IMR-90 (cell line): ENCODE results near the gene LONP2. TPM values are rescaled to one million over a fixed set of nuclear protein-coding genes. Genes with fewer than 3 reads are reported as not detected.

Experiments
- ATAC-seq: fragments of 200-7000 bp; cut with Tn5 transposase; 2 replicates; pipeline ENCODE4 v1.9.1; 2020; ENCODE audit warnings: low read depth, mild to moderate bottlenecking, moderate library complexity
- BruUV-seq: library from RNA; stranded (reverse); fragments of 400-500 nt; replicated peaks from 2 replicates; lab custom pipeline; 2021; lab: Mats Ljungman, UMichigan
- CTCF ChIA-PET: fragments of 300-600 bp; formaldehyde crosslinking; extraction: SDS; loops from one replicate; lab custom pipeline; 2021; ENCODE audit warnings: antibody characterized with exemption; lab: Yijun Ruan, JAX
- POLR2A ChIA-PET: fragments of 300-600 bp; sonication (Branson Sonifier 250); formaldehyde crosslinking; loops from one replicate; lab custom pipeline; 2022; ENCODE audit warnings: antibody characterized with exemption; ENCODE audit not compliant: unreplicated experiment; lab: Charles Lee
- DNase-seq: peaks from one replicate; pipeline ENCODE4 v3.0.0; 2013
- H2AFZ ChIP-seq: replicated peaks from 2 replicates; pipeline ENCODE3; 2013; ENCODE audit warnings: low read length, mild to moderate bottlenecking; ENCODE audit not compliant: poor library complexity
- H2AK5ac ChIP-seq: 2 replicates; pipeline ENCODE4 v1.6.1; 2013; ENCODE audit warnings: low read depth, low read length, inconsistent platforms
- H2AK9ac ChIP-seq: replicated peaks from 2 replicates; pipeline ENCODE3; 2013; ENCODE audit warnings: mild to moderate bottlenecking, low read depth, low read length, moderate library complexity; ENCODE audit not compliant: poor library complexity
- H2BK120ac ChIP-seq: 2 replicates; pipeline ENCODE4 v1.6.1; 2013; ENCODE audit warnings: low read depth, low read length, inconsistent platforms
- H2BK15ac ChIP-seq: 3 replicates; pipeline ENCODE4 v1.6.1; 2013; ENCODE audit warnings: low read depth, low read length, inconsistent platforms
- H2BK20ac ChIP-seq: 2 replicates; pipeline ENCODE4 v1.6.1; 2013; ENCODE audit warnings: low read depth, mild to moderate bottlenecking, inconsistent platforms, low read length, moderate library complexity
- H2BK5ac ChIP-seq: 2 replicates; pipeline ENCODE4 v1.6.1; 2013; ENCODE audit warnings: mild to moderate bottlenecking, low read depth, low read length, inconsistent platforms; ENCODE audit not compliant: poor library complexity, severe bottlenecking
- H3K14ac ChIP-seq: replicated peaks from 2 replicates; pipeline ENCODE4 v1.6.1; 2013; ENCODE audit warnings: low read depth, low read length, inconsistent platforms
- H3K18ac ChIP-seq: 2 replicates; pipeline ENCODE4 v1.6.1; 2013; ENCODE audit warnings: low read depth, low read length, control low read depth
- H3K23ac ChIP-seq: 2 replicates; pipeline ENCODE4 v1.6.1; 2013; ENCODE audit warnings: low read depth, low read length, inconsistent platforms
- H3K27ac ChIP-seq: 2 replicates; pipeline ENCODE4 v1.5.1; 2013; ENCODE audit warnings: mild to moderate bottlenecking, control low read depth, low read length; ENCODE audit not compliant: insufficient read depth
- H3K27me3 ChIP-seq: 2 replicates; pipeline ENCODE4 v1.6.1; 2013; ENCODE audit warnings: low read length; ENCODE audit not compliant: control insufficient read depth, insufficient read depth
- H3K36me3 ChIP-seq: 2 replicates; pipeline ENCODE4 v1.6.1; 2013; ENCODE audit warnings: low read length, mixed read lengths; ENCODE audit not compliant: control insufficient read depth, insufficient read depth
- H3K4ac ChIP-seq: 2 replicates; pipeline ENCODE4 v1.6.1; 2013; ENCODE audit warnings: low read depth, low read length, inconsistent platforms
- H3K4me1 ChIP-seq: 2 replicates; pipeline ENCODE4 v1.6.1; 2013; ENCODE audit warnings: low read length, mixed read lengths; ENCODE audit not compliant: control insufficient read depth, insufficient read depth
- H3K4me2 ChIP-seq: 2 replicates; pipeline ENCODE4 v1.6.1; 2013; ENCODE audit warnings: low read depth, mild to moderate bottlenecking, control low read depth, low read length, moderate library complexity
- H3K4me3 ChIP-seq: 2 replicates; pipeline ENCODE4 v1.5.1; 2013; ENCODE audit warnings: low read depth, mild to moderate bottlenecking, control low read depth, low read length, moderate library complexity; ENCODE audit not compliant: insufficient read depth
- H3K56ac ChIP-seq: 2 replicates; pipeline ENCODE4 v1.6.1; 2013; ENCODE audit warnings: low read length, inconsistent platforms; ENCODE audit not compliant: insufficient read depth; ENCODE audit errors: extremely low read depth
- H3K79me1 ChIP-seq, 2 experiments: 2 replicates each; pipeline ENCODE4 v1.6.1; 2013; ENCODE audit warnings: low read length in 2 of 2, inconsistent platforms in 1 of 2, low read depth in 1 of 2
- H3K9ac ChIP-seq: 2 replicates; pipeline ENCODE4 v1.6.1; 2013; ENCODE audit warnings: low read depth, low read length, control low read depth
- H3K9me1 ChIP-seq: 2 replicates; pipeline ENCODE4 v1.6.1; 2013; ENCODE audit warnings: low read length, inconsistent platforms; ENCODE audit not compliant: insufficient read depth
- H3K9me3 ChIP-seq: 2 replicates; pipeline ENCODE4 v1.6.1; 2013; ENCODE audit warnings: low read length; ENCODE audit not compliant: control insufficient read depth, insufficient read depth
- H4K20me1 ChIP-seq: 2 replicates; pipeline ENCODE4 v1.6.1; 2013; ENCODE audit warnings: low read length, inconsistent platforms; ENCODE audit not compliant: insufficient read depth
- H4K5ac ChIP-seq: 2 replicates; pipeline ENCODE4 v1.6.1; 2013; ENCODE audit warnings: mild to moderate bottlenecking, low read depth, low read length, control low read depth
- H4K8ac ChIP-seq, 2 experiments: 2 replicates each; pipeline ENCODE4 v1.6.1; 2013; ENCODE audit warnings: low read depth in 2 of 2, low read length in 2 of 2, control low read depth in 1 of 2, inconsistent platforms in 1 of 2
- H4K91ac ChIP-seq: 2 replicates; pipeline ENCODE4 v1.6.1; 2013; ENCODE audit warnings: low read depth, low read length, inconsistent platforms; ENCODE audit not compliant: insufficient read depth
- CEBPB ChIP-seq: IDR thresholded peaks from 2 replicates; pipeline ENCODE4 v1.6.1; 2012; ENCODE audit warnings: low read depth, low read length, improper control_type of control experiment
- MAZ ChIP-seq: IDR thresholded peaks from 2 replicates; pipeline ENCODE4 v1.6.1; 2012; ENCODE audit warnings: low read depth, mild to moderate bottlenecking, low read length, improper control_type of control experiment, moderate library complexity, borderline replicate concordance
- MXI1 ChIP-seq: IDR thresholded peaks from 2 replicates; pipeline ENCODE4 v1.6.1; 2012; ENCODE audit warnings: low read depth, mild to moderate bottlenecking, low read length, moderate library complexity, borderline replicate concordance
- RAD21 ChIP-seq: IDR thresholded peaks from 2 replicates; pipeline ENCODE4 v1.6.1; 2012; ENCODE audit warnings: low read length, improper control_type of control experiment
- RCOR1 ChIP-seq: IDR thresholded peaks from 2 replicates; pipeline ENCODE4 v1.6.1; 2012; ENCODE audit warnings: mild to moderate bottlenecking, low read length, improper control_type of control experiment; ENCODE audit not compliant: insufficient replicate concordance
- WGBS, 2 experiments: methylation state at CpG; one replicate each; pipeline versions ENCODE4 v1.1.5 to v1.1.7; 2013; ENCODE audit warnings: missing lambda C conversion rate in 2 of 2; ENCODE audit not compliant: insufficient read length in 1 of 2; ENCODE audit errors: extremely low coverage in 2 of 2; 5-methylcytosine and 5-hydroxymethylcytosine counted together
- dilution Hi-C: fragments of 300-500 bp; cut with HindIII; formaldehyde crosslinking; loops from one replicate; pipeline ENCODE4 v1.14.3; 2018; ENCODE audit warnings: low sequenced_read_pairs; ENCODE audit not compliant: unreplicated experiment
- in situ Hi-C: fragments of 300-500 bp; cut with MboI; formaldehyde crosslinking; loops from 3 replicates; pipeline ENCODE4 v1.14.3; 2019; ENCODE audit warnings: low sequenced_read_pairs, inconsistent platforms, mixed read lengths
- intact Hi-C: fragments of 100-400 bp; cut with micrococcal nuclease; formaldehyde crosslinking; loops from 2 replicates; pipeline ENCODE4 v1.10.0; 2022
- polyA plus RNA-seq, 3 experiments: library from polyadenylated mRNA; depleted of rRNA; stranded (reverse); fragments of >200 nt; gene quantifications; 2 replicates each; pipeline ENCODE4 v1.2.3, GENCODE V29; 2012; ENCODE audit warnings: low replicate concordance in 1 of 3
- total RNA-seq: library from RNA; depleted of rRNA; stranded (reverse); fragments of >200 nt; gene quantifications from 2 replicates; pipeline ENCODE4 v1.2.3, GENCODE V29; 2012
- TF ChIP-seq, protein P1 (sequence below): fragments of 150-350 bp; IDR thresholded peaks from 2 replicates; pipeline ENCODE4 v1.6.1; 2016; ENCODE audit warnings: low read depth, mild to moderate bottlenecking, low read length, moderate library complexity, borderline replicate concordance

The LONP2 gene
- total and polyA plus RNA-seq, 2 of the 4 experiments (the other 2 are of a cell fraction), result 31.5 to 90.9 TPM

GRCh38 chr16:48373258-48374029 lies 129.3 kb downstream of the LONP2 start:
- peak; percentile 30; the same call in 1 of the 2 replicates for ATAC-seq
- POLR2A ChIA-PET, result no interaction called here
- H2BK5ac ChIP-seq, result no peak overlapping the region

More at GRCh38 chr16:48373258-48374029, 129.3 kb downstream of the LONP2 start:
- WGBS, 2 experiments, result 81% methylated on average over 2 of the region's 4 CpGs; no CpG with 5 or more reads in 1 of the 2 experiments
- Histone ChIP-seq H2BK120ac (no peak overlapping the region), H3K4ac (peak overlapping the region; percentile 39; the same call in 1 of the 2 replicates), H3K4me3 (no peak overlapping the region), H3K27ac (no peak overlapping the region), H2AK5ac (peak overlapping the region; percentile 50; the same call in 1 of the 2 replicates), H4K20me1 (peaks cover 76% of the 10 kb centered on the region), H4K5ac (no peak overlapping the region), H3K18ac (peak overlapping the region; percentile 16; the same call in 1 of the 2 replicates), H2AFZ (no peak overlapping the region), H2BK15ac (no peak overlapping the region), H3K9ac (no peak overlapping the region), H3K27me3 (no peaks in the 10 kb centered on the region), H3K4me2 (0 out of 2 replicates have a peak overlapping the region, but pooled peaks have one; percentile 14), H3K23ac (peak overlapping the region; percentile 71), H3K9me1 (peaks cover 13% of the 10 kb centered on the region), H3K4me1 (peaks cover 18% of the 10 kb centered on the region), H4K91ac (no peak overlapping the region), H4K8ac (no peak overlapping the region), H3K14ac (peak overlapping the region; percentile 44), H3K36me3 (no peaks in the 10 kb centered on the region), H3K9me3 (no peaks in the 10 kb centered on the region), H3K79me1 (peaks cover 14 to 59% of the 10 kb centered on the region in 2 experiments; a peak in 3 of 4 replicates), H3K56ac (no peak overlapping the region), H2BK20ac (no peak overlapping the region), H2AK9ac (no peak overlapping the region)
- peak; percentile 40 for DNase-seq
- in situ Hi-C loops, result no loop called here
- dilution Hi-C loops, result no loop called here
- no TSS peak for BruUV-seq
- intact Hi-C loops, result no loop called here
- TF ChIP-seq MAZ (no peak), RCOR1 (no peak), CEBPB (peak; percentile 54; the same call in 1 of the 2 replicates), RAD21 (no peak), MXI1 (no peak)
- TF ChIP-seq, protein P1, sequence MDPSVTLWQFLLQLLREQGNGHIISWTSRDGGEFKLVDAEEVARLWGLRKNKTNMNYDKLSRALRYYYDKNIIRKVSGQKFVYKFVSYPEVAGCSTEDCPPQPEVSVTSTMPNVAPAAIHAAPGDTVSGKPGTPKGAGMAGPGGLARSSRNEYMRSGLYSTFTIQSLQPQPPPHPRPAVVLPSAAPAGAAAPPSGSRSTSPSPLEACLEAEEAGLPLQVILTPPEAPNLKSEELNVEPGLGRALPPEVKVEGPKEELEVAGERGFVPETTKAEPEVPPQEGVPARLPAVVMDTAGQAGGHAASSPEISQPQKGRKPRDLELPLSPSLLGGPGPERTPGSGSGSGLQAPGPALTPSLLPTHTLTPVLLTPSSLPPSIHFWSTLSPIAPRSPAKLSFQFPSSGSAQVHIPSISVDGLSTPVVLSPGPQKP, result no peak
- CTCF ChIA-PET, result interaction anchor here (1.4 kb wide), 1 partner anchor 250 kb away, joined by 4 read pairs; no protein-coding TSS in a partner anchor
